Keratinocyte (primary cell): Measurements from ENCODE around the gene GABPB2. TPM values are rescaled to one million over a fixed set of nuclear protein-coding genes. Genes with fewer than 3 reads are reported as not detected.

Source experiments
- DNase-seq: peaks from one replicate; pipeline ENCODE4 v3.0.0-alpha.2; 2011; ENCODE audit warnings: low read depth, missing footprints, low spot score
- FAIRE-seq: peaks from 2 replicates; lab custom pipeline; 2011; peaks lifted over from hg19 to GRCh38; lab: Jason Lieb, UNC
- H2AFZ ChIP-seq: 2 replicates; pipeline ENCODE4 v1.6.0; 2012; ENCODE audit warnings: low read length, control low read depth, inconsistent platforms; ENCODE audit not compliant: control insufficient read depth
- H3K27ac ChIP-seq: 2 replicates; pipeline ENCODE4 v1.5.1; 2011; ENCODE audit warnings: low read length; ENCODE audit not compliant: control insufficient read depth, insufficient read depth
- H3K27me3 ChIP-seq: 3 replicates; pipeline ENCODE4 v1.6.0; 2011; ENCODE audit warnings: low read length; ENCODE audit not compliant: control insufficient read depth, insufficient read depth; ENCODE audit errors: extremely low read depth
- H3K36me3 ChIP-seq, 2 experiments: 2 replicates in 1 of 2; 3 replicates in 1 of 2; pipeline ENCODE4 v1.5.1; 2011; ENCODE audit warnings: low read length in 2 of 2, mild to moderate bottlenecking in 1 of 2; ENCODE audit not compliant: control insufficient read depth in 2 of 2, insufficient read depth in 2 of 2; ENCODE audit errors: extremely low read depth in 1 of 2
- H3K4me1 ChIP-seq: 3 replicates; pipeline ENCODE4 v1.5.1; 2011; ENCODE audit warnings: low read length; ENCODE audit not compliant: control insufficient read depth, insufficient read depth; ENCODE audit errors: extremely low read depth
- H3K4me2 ChIP-seq: 3 replicates; pipeline ENCODE4 v1.6.0; 2011; ENCODE audit warnings: low read depth, low read length; ENCODE audit not compliant: control insufficient read depth, insufficient read depth; ENCODE audit errors: extremely low read depth
- H3K4me3 ChIP-seq, 3 experiments: fragments of 200-600 bp in 1 of 3; sonication (generic) in 1 of 3; 2 replicates in 2 of 3; 3 replicates in 1 of 3; pipeline ENCODE4 v1.5.1; 2011 to 2016; ENCODE audit warnings: low read length in 3 of 3, mild to moderate bottlenecking in 3 of 3, control low read depth in 2 of 3, inconsistent platforms in 1 of 3, low read depth in 1 of 3, mixed read lengths in 1 of 3, mixed run types in 1 of 3, moderate library complexity in 1 of 3; ENCODE audit not compliant: control insufficient read depth in 2 of 3, insufficient read depth in 2 of 3; ENCODE audit errors: extremely low read depth in 1 of 3
- H3K79me2 ChIP-seq: 2 replicates; pipeline ENCODE4 v1.6.0; 2012; ENCODE audit warnings: low read length; ENCODE audit not compliant: control insufficient read depth, insufficient read depth
- H3K9ac ChIP-seq: 3 replicates; pipeline ENCODE4 v1.6.0; 2011; ENCODE audit warnings: low read length; ENCODE audit not compliant: control insufficient read depth, insufficient read depth; ENCODE audit errors: extremely low read depth
- H3K9me1 ChIP-seq: 3 replicates; pipeline ENCODE4 v1.6.0; 2011; ENCODE audit warnings: low read length; ENCODE audit not compliant: control insufficient read depth, insufficient read depth; ENCODE audit errors: extremely low read depth
- H3K9me3 ChIP-seq: 2 replicates; pipeline ENCODE4 v1.5.1; 2012; ENCODE audit warnings: low read depth, low read length; ENCODE audit not compliant: control insufficient read depth
- H4K20me1 ChIP-seq: 3 replicates; pipeline ENCODE4 v1.6.0; 2011; ENCODE audit warnings: low read length; ENCODE audit not compliant: control insufficient read depth, insufficient read depth; ENCODE audit errors: extremely low read depth
- EZH2 ChIP-seq: IDR thresholded peaks from one replicate; pipeline ENCODE4 v1.6.1; 2012; ENCODE audit warnings: inconsistent platforms, mild to moderate bottlenecking, low read length, moderate library complexity
- dilution Hi-C: fragments of 300-500 bp; cut with MboI; formaldehyde crosslinking; loops from one replicate; pipeline ENCODE4 v1.7.0; 2020; ENCODE audit warnings: low sequenced_read_pairs; ENCODE audit not compliant: extremely low pct_ligation_motif_present
- polyA plus RNA-seq, 5 experiments: library from polyadenylated mRNA; depleted of rRNA in 3 of 5; stranded (reverse) in 3 of 5; stranded (forward) in 1 of 5; unstranded in 1 of 5; fragments of >200 nt; gene quantifications; 1 replicate in 1 of 5; 2 replicates in 3 of 5; 3 replicates in 1 of 5; pipeline versions ENCODE4 v1.2.1 to v1.2.3, GENCODE V29; 2011 to 2012; ENCODE audit warnings: missing spikeins in 2 of 5, low read depth in 1 of 5, low replicate concordance in 1 of 5
- TF ChIP-seq, protein P1 (sequence below), 3 experiments: IDR thresholded peaks in 1 of 3; conservative IDR thresholded peaks in 1 of 3; optimal IDR thresholded peaks in 1 of 3; 2 replicates in 2 of 3; 3 replicates in 1 of 3; pipeline versions ENCODE3 to v1.5.1; 2011; ENCODE audit warnings: low read length in 3 of 3, mild to moderate bottlenecking in 3 of 3, moderate library complexity in 2 of 3, control low read depth in 1 of 3, inconsistent platforms in 1 of 3; ENCODE audit not compliant: insufficient read depth in 2 of 3; ENCODE audit errors: extremely low read depth in 1 of 3

GABPB2 gene
- polyA plus RNA-seq, 1 donor (not counting 4 experiments of a cell fraction or from before 2014, with no cell fraction given), result 13.3 TPM

DNA sequence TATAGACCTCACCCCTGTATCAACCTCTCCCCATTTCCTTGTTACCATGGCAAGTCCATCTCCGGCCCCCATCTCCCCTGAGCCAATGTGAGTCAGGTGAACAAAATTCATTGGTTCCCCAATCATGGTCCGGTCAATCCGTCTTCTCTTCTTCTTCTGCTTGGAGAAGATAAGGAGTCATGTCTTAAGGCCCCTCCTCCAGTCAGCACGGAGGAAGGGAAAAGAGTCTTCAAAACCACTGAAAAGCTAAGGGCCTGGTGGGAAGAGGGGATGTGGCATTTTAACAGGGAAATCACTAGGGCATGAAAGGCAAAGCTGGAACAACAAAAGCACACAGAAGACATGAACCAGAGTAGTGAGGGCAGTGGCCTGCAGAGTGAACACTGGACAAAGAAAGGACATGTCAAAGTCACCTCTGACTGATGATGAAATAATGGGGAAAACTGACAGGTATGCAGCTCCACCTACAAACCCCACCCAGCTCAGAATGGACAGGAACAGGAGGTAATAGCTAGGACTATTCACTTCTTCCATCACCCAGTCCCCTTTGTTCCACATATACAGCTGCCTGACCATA, 15.5 kb upstream of the GABPB2 start:
- Histone ChIP-seq H3K9ac (no peak overlapping the region), H3K4me1 (peaks cover 44% of the 10 kb centered on the region), H3K27ac (peak overlapping the region; percentile 19), H3K36me3 (peaks cover 46 to 64% of the 10 kb centered on the region in 2 experiments), H3K4me3 (no peak overlapping the region), H2AFZ (no peak overlapping the region), H3K79me2 (peaks cover 52% of the 10 kb centered on the region), H3K9me3 (no peaks in the 10 kb centered on the region), H3K27me3 (no peaks in the 10 kb centered on the region), H3K9me1 (peaks cover 17% of the 10 kb centered on the region), H4K20me1 (peaks cover 27% of the 10 kb centered on the region), H3K4me2 (peak overlapping the region; percentile 34)
- TF ChIP-seq, protein P1, sequence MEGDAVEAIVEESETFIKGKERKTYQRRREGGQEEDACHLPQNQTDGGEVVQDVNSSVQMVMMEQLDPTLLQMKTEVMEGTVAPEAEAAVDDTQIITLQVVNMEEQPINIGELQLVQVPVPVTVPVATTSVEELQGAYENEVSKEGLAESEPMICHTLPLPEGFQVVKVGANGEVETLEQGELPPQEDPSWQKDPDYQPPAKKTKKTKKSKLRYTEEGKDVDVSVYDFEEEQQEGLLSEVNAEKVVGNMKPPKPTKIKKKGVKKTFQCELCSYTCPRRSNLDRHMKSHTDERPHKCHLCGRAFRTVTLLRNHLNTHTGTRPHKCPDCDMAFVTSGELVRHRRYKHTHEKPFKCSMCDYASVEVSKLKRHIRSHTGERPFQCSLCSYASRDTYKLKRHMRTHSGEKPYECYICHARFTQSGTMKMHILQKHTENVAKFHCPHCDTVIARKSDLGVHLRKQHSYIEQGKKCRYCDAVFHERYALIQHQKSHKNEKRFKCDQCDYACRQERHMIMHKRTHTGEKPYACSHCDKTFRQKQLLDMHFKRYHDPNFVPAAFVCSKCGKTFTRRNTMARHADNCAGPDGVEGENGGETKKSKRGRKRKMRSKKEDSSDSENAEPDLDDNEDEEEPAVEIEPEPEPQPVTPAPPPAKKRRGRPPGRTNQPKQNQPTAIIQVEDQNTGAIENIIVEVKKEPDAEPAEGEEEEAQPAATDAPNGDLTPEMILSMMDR (optimal IDR thresholded peaks at IDR 0.05 in 1 of 3, IDR thresholded peaks at IDR 0.05 in 1 of 3, conservative IDR thresholded peaks at IDR 0.05 in 1 of 3; ENCODE audit: extremely low read depth in 1 of 3, insufficient read depth in 2 of 3, low read length in 3 of 3), result no peak
- TF ChIP-seq EZH2, result no peak
- FAIRE-seq, result no peak
- dilution Hi-C loops, result no loop called here
- DNase-seq, result no peak

GRCh38 chr1:151055581-151055980, 15.0 kb upstream of the GABPB2 start:
- H3K4me1 ChIP-seq, result peaks cover 46% of the 10 kb centered on the region
- no peak for TF ChIP-seq EZH2
- TF ChIP-seq, protein P1 (optimal IDR thresholded peaks at IDR 0.05 in 1 of 3, IDR thresholded peaks at IDR 0.05 in 1 of 3, conservative IDR thresholded peaks at IDR 0.05 in 1 of 3; ENCODE audit: extremely low read depth in 1 of 3, insufficient read depth in 2 of 3, low read length in 3 of 3), result no peak
- H4K20me1 ChIP-seq, result peaks cover 27% of the 10 kb centered on the region
- FAIRE-seq, result no peak
- no peaks in the 10 kb centered on the region for H3K9me3 ChIP-seq
- H3K9me1 ChIP-seq, result peaks cover 17% of the 10 kb centered on the region
- no peak overlapping the region for H3K9ac ChIP-seq
- peaks cover 54% of the 10 kb centered on the region for H3K79me2 ChIP-seq
- DNase-seq, result no peak
- peak overlapping the region; percentile 19 for H3K27ac ChIP-seq
- H3K4me2 ChIP-seq, result peak overlapping the region; percentile 34
- no peaks in the 10 kb centered on the region for H3K27me3 ChIP-seq
- no peak overlapping the region for H2AFZ ChIP-seq
- H3K4me3 ChIP-seq, result no peak overlapping the region
- H3K36me3 ChIP-seq, result peaks cover 45 to 64% of the 10 kb centered on the region in 2 experiments
- dilution Hi-C loops, result no loop called here
